ENCODE measurements around the gene MFAP2. TPM values are rescaled to one million over a fixed set of nuclear protein-coding genes. Genes with fewer than 3 reads are reported as not detected.

MFAP2 gene
- total RNA-seq, 1 donor from 2014 or later, result 170 TPM

DNA sequence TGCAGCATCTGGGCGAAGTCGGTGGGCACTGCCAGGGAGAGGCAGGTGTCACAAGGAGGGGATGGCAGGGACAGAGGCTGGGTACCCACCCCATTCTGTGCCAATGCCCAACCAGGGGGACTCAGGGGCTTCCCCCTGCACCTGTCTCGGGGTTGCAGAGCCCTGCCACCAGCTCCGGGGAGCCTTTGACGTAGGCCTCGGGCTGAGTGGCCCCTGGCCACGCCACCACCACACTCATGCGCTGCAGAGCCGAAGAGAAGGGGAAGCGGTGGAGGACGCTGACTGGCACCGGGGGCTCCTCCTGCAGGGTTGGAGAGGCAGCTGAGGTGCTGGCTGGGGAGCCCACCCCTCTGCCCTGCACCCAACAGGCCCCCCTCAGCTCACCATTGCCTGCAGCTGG, 11.7 kb upstream of the MFAP2 start:
- no peak for TF ChIP-seq CTCF (IDR thresholded peaks at IDR 0.05; ENCODE audit: unreplicated experiment)
- H3K36me3 Mint-ChIP-seq (ENCODE audit: insufficient read depth), result peaks cover 5% of the 10 kb centered on the region
- H3K4me3 Mint-ChIP-seq (ENCODE audit: low read depth), result no peak overlapping the region
- no peaks in the 10 kb centered on the region for H3K9me3 Mint-ChIP-seq (ENCODE audit: low read depth)
- no peak overlapping the region for H3K27ac Mint-ChIP-seq
- H3K27me3 Mint-ChIP-seq, result no peaks in the 10 kb centered on the region
- no peaks in the 10 kb centered on the region for H3K4me1 Mint-ChIP-seq (ENCODE audit: low read depth)
- no peak for DNase-seq (ENCODE audit: low spot score, unreplicated experiment)

- DNase-seq (ENCODE audit: low spot score, unreplicated experiment), result no peak
- Mint-ChIP-seq H3K27ac (no peak overlapping the region), H3K4me1 (ENCODE audit: low read depth) (no peaks in the 10 kb centered on the region), H3K9me3 (ENCODE audit: low read depth) (no peaks in the 10 kb centered on the region), H3K27me3 (no peaks in the 10 kb centered on the region), H3K4me3 (ENCODE audit: low read depth) (no peak overlapping the region), H3K36me3 (ENCODE audit: insufficient read depth) (peaks cover 5% of the 10 kb centered on the region)
- TF ChIP-seq CTCF (IDR thresholded peaks at IDR 0.05; ENCODE audit: unreplicated experiment), result no peak
Observed at GRCh38 chr1:16991571-16991970, 11.2 kb upstream of the MFAP2 start.

DNA sequence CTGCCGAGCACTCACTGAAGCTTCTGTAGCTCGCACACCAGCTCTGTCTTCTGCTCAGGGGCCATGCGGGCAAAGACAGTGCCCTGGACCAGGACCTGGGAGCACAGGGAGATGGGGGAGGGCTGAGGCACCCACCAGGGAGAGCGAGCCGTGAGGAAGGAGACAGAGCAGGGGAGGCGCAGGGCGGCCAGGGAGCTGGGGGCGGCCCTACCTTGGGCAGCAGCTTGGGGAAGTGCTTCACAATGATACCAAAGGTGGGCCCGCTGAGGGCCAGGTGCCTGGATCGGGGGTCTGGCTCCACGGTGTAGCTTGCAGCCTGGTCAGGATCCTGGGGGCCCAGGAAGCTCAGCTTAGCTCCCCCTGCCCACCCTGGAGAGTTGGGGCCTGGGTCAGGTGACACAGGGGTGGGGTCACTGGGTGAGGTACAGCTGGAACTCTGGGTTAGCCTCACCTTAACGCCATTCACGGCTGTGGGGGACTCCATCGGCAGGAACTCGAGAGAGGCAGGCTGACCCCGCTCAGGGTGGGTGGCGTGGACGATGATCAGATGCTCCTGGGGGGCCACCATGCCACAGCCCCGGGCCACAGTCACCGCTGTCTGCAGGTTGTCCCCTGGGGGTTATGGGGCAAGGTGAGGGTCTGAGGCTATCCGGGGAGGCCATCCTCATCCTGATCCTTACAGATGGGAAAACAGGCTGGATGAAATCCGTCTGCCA, 9.4 kb upstream of the MFAP2 start:
- Mint-ChIP-seq H3K36me3 (ENCODE audit: insufficient read depth) (peaks cover 6% of the 10 kb centered on the region), H3K27me3 (no peaks in the 10 kb centered on the region), H3K4me3 (ENCODE audit: low read depth) (no peak overlapping the region), H3K4me1 (ENCODE audit: low read depth) (no peaks in the 10 kb centered on the region), H3K27ac (no peak overlapping the region), H3K9me3 (ENCODE audit: low read depth) (no peaks in the 10 kb centered on the region)
- DNase-seq (ENCODE audit: low spot score, unreplicated experiment), result no peak
- TF ChIP-seq CTCF (IDR thresholded peaks at IDR 0.05; ENCODE audit: unreplicated experiment), result no peak

DNA sequence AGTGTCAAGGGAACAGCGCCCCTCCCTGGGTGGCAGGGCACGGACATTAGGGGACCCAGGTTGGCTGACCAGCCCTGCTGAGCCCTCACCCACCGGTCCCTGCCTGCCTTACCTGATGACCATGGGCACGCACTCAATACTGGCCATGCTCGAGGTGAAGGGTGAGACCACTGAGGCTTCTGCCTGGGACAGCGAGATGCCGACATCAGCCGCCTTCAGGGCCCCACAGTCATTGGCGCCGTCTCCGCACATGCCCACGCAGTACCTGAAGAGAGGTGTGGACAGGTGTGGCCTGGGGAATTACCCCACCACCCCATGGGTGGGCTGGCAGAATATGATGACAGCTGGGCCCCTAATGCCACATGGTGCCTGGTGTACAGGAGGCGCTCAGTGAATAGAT, 7.8 kb upstream of the MFAP2 start:
- Mint-ChIP-seq H3K4me3 (ENCODE audit: low read depth) (no peak overlapping the region), H3K36me3 (ENCODE audit: insufficient read depth) (peaks cover 6% of the 10 kb centered on the region), H3K4me1 (ENCODE audit: low read depth) (peaks cover 3% of the 10 kb centered on the region), H3K9me3 (ENCODE audit: low read depth) (no peaks in the 10 kb centered on the region), H3K27me3 (no peaks in the 10 kb centered on the region), H3K27ac (no peak overlapping the region)
- DNase-seq (ENCODE audit: low spot score, unreplicated experiment), result no peak
- no peak for TF ChIP-seq CTCF (IDR thresholded peaks at IDR 0.05; ENCODE audit: unreplicated experiment)

DNA sequence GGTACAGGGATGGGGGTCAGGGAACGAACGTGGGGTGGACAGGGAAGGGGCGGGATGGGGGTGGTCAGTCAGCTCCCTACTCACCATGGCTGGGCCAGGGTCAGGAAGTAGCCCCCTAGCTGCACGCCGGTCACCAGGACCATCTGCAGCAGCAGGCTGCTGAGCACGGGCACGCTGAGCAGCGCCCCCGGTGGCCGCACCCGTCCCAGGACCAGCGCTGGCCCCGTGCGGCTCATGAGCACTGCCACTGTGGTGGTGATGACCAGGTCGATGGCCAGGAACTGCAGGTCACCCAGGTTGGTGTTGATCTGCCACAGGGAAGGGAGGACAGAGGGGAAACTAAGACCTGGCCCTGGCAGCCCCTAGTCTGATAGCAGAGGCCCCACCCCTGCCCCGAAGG, 6.5 kb upstream of the MFAP2 start:
- H3K36me3 Mint-ChIP-seq (ENCODE audit: insufficient read depth), result peaks cover 6% of the 10 kb centered on the region
- DNase-seq (ENCODE audit: low spot score, unreplicated experiment), result no peak
- no peaks in the 10 kb centered on the region for H3K9me3 Mint-ChIP-seq (ENCODE audit: low read depth)
- no peaks in the 10 kb centered on the region for H3K27me3 Mint-ChIP-seq
- no peak overlapping the region for H3K4me3 Mint-ChIP-seq (ENCODE audit: low read depth)
- no peak overlapping the region for H3K27ac Mint-ChIP-seq
- peak; percentile 63 for TF ChIP-seq CTCF (IDR thresholded peaks at IDR 0.05; ENCODE audit: unreplicated experiment)
- H3K4me1 Mint-ChIP-seq (ENCODE audit: low read depth), result peaks cover 5% of the 10 kb centered on the region

All from progenitor cell of endocrine pancreas (in vitro differentiated cells).